ENCODE data around the gene TBC1D14. TPM values are rescaled to one million over a fixed set of nuclear protein-coding genes. Genes with fewer than 3 reads are reported as not detected.
"Not testable (repeated sequence)": the region's sequence is repeated elsewhere in the genome, so short reads cannot be mapped to it uniquely, and the experiment has no call there.

TBC1D14 gene
- total RNA-seq, 1 experiment from 2014 or later = 54.0 TPM

DNA sequence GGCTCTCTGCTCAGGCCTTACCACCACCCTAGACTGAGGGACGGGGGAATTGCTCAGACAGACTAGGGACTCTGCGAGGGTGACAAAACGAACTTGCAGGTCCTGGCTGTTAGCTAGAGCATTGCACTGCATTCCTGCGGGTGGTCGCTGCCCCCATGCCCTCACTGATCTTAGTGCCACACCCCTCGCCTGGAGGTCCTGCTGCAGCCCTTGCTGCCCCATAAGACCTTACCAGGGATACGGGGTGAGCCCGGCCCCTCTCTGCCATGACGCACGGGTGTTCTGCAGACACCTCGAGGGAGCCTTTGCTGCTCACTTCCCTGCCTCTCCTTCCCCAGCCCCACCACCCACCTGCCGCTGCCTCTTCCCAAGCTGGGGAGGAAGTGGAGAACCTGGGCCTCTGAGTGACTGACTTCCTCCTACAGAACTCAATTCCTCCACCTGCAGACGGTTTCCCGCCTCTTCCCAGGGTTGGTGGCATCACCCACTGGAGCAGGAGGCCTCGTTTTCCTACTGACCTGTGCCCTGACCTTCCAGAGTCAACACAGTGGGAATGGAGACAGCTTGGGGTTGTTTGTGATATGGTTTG is 19.8 kb upstream of the TBC1D14 start:
- Histone ChIP-seq H3K27me3 (replicated peaks; ENCODE audit: control insufficient read depth, insufficient read depth, low read length) (no peaks in the 10 kb centered on the region), H3K4me3 (ENCODE audit: low read depth, low read length) (no peak overlapping the region), H3K36me3 (ENCODE audit: control insufficient read depth, insufficient read depth, low read length) (no peaks in the 10 kb centered on the region; the same call in 1 of the 2 replicates), H3K9me3 (peaks cover 14% of the 10 kb centered on the region; the same call in 1 of the 2 replicates), H3K4me1 (peaks cover 29% of the 10 kb centered on the region)
- no TSS peak for BruUV-seq (replicated peaks)
- Mint-ChIP-seq H3K4me1 (ENCODE audit: low read depth, unreplicated experiment) (peaks cover 25% of the 10 kb centered on the region), H3K27ac (ENCODE audit: unreplicated experiment) (no peak overlapping the region), H3K27me3 (ENCODE audit: insufficient read depth, unreplicated experiment) (no peaks in the 10 kb centered on the region), H3K4me3 (ENCODE audit: unreplicated experiment) (no peak overlapping the region), H3K36me3 (ENCODE audit: insufficient read depth, unreplicated experiment) (peaks cover 60% of the 10 kb centered on the region), H3K9me3 (ENCODE audit: unreplicated experiment) (no peaks in the 10 kb centered on the region)
- no peak for DNase-seq
- POLR2A ChIA-PET = no interaction called here
- intact Hi-C loops (cut with micrococcal nuclease; ENCODE audit: unreplicated experiment) = loop anchor here (5.0 kb wide), 2 partner anchors 62 to 182 kb away; no protein-coding TSS in a partner anchor
- TF ChIP-seq, protein P1, sequence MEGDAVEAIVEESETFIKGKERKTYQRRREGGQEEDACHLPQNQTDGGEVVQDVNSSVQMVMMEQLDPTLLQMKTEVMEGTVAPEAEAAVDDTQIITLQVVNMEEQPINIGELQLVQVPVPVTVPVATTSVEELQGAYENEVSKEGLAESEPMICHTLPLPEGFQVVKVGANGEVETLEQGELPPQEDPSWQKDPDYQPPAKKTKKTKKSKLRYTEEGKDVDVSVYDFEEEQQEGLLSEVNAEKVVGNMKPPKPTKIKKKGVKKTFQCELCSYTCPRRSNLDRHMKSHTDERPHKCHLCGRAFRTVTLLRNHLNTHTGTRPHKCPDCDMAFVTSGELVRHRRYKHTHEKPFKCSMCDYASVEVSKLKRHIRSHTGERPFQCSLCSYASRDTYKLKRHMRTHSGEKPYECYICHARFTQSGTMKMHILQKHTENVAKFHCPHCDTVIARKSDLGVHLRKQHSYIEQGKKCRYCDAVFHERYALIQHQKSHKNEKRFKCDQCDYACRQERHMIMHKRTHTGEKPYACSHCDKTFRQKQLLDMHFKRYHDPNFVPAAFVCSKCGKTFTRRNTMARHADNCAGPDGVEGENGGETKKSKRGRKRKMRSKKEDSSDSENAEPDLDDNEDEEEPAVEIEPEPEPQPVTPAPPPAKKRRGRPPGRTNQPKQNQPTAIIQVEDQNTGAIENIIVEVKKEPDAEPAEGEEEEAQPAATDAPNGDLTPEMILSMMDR (IDR thresholded peaks at IDR 0.05; ENCODE audit: insufficient read depth in 1 of 2, low read depth in 1 of 2, low read length in 1 of 2, severe bottlenecking in 1 of 2, unreplicated experiment in 1 of 2) = no peak
- CTCF ChIA-PET = no interaction called here

DNA sequence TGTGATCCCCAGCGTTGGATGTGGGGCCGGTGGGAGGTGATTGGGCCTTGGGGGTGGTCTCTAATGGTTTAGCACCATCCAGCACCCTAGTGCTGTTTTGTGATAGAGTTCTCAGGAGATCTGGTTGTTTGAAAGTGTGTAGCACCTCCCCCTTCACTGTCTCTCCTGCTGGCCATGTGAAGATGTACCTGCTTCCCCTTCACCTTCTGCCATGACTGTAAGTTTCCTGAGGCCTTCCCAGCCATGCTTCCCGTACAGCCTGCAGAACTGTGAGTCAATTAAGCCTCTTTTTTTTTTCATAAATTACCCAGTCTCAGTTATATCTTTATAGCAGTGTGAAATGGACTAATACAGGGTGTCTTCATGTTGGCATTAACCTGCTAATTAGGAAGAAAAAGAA is 19.3 kb upstream of the TBC1D14 start:
- peaks cover 25% of the 10 kb centered on the region for H3K4me1 Mint-ChIP-seq (ENCODE audit: low read depth, unreplicated experiment)
- BruUV-seq (replicated peaks) = no TSS peak
- Histone ChIP-seq H3K4me1 (peaks cover 33% of the 10 kb centered on the region), H3K36me3 (ENCODE audit: control insufficient read depth, insufficient read depth, low read length) (no peaks in the 10 kb centered on the region; the same call in 1 of the 2 replicates), H3K4me3 (ENCODE audit: low read depth, low read length) (no peak overlapping the region), H3K27me3 (replicated peaks; ENCODE audit: control insufficient read depth, insufficient read depth, low read length) (no peaks in the 10 kb centered on the region), H3K9me3 (peaks cover 14% of the 10 kb centered on the region; the same call in 1 of the 2 replicates)
- DNase-seq = no peak
- no peak overlapping the region for H3K4me3 Mint-ChIP-seq (ENCODE audit: unreplicated experiment)
- TF ChIP-seq, protein P1 (IDR thresholded peaks at IDR 0.05; ENCODE audit: insufficient read depth in 1 of 2, low read depth in 1 of 2, low read length in 1 of 2, severe bottlenecking in 1 of 2, unreplicated experiment in 1 of 2) = no peak
- H3K9me3 Mint-ChIP-seq (ENCODE audit: unreplicated experiment) = no peaks in the 10 kb centered on the region
- intact Hi-C loops (cut with micrococcal nuclease; ENCODE audit: unreplicated experiment) = loop anchor here (5.0 kb wide), 2 partner anchors 62 to 182 kb away; no protein-coding TSS in a partner anchor
- CTCF ChIA-PET = no interaction called here
- H3K27ac Mint-ChIP-seq (ENCODE audit: unreplicated experiment) = no peak overlapping the region
- peaks cover 60% of the 10 kb centered on the region for H3K36me3 Mint-ChIP-seq (ENCODE audit: insufficient read depth, unreplicated experiment)
- POLR2A ChIA-PET = no interaction called here
- H3K27me3 Mint-ChIP-seq (ENCODE audit: insufficient read depth, unreplicated experiment) = no peaks in the 10 kb centered on the region

DNA sequence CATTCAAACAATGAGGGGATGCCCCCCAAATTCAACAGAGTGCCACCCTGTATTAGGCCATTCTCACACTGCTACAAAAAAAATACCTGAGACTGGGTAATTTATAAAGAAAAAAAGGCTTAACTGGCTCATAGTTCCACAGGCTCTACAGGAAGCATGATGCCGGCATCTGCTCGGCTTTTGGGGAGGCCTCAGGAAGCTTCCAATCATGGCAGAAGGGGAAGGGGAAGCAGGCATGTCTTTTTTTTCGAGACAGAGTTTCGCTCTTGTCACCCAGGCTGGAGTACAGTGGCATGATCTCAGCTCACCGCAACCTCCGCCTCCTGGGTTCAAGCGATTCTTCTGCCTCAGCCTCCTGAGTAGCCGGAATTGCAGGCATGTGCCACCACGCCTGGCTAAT is 18.7 kb upstream of the TBC1D14 start:
- H3K36me3 ChIP-seq (ENCODE audit: control insufficient read depth, insufficient read depth, low read length); H3K4me3 ChIP-seq (ENCODE audit: low read depth, low read length); H3K27me3 ChIP-seq (replicated peaks; ENCODE audit: control insufficient read depth, insufficient read depth, low read length); H3K4me3 Mint-ChIP-seq (ENCODE audit: unreplicated experiment); DNase-seq; H3K27me3 Mint-ChIP-seq (ENCODE audit: insufficient read depth, unreplicated experiment); POLR2A ChIA-PET; BruUV-seq (replicated peaks); H3K9me3 Mint-ChIP-seq (ENCODE audit: unreplicated experiment); CTCF ChIA-PET: not testable (repeated sequence)
- H3K4me1 Mint-ChIP-seq (ENCODE audit: low read depth, unreplicated experiment) = peaks cover 25% of the 10 kb centered on the region
- peak overlapping the region; percentile 89 for H3K27ac Mint-ChIP-seq (ENCODE audit: unreplicated experiment)
- peaks cover 55% of the 10 kb centered on the region for H3K36me3 Mint-ChIP-seq (ENCODE audit: insufficient read depth, unreplicated experiment)
- Histone ChIP-seq H3K9me3 (peaks cover 14% of the 10 kb centered on the region; the same call in 1 of the 2 replicates), H3K4me1 (peaks cover 33% of the 10 kb centered on the region)
- intact Hi-C loops (cut with micrococcal nuclease; ENCODE audit: unreplicated experiment) = loop anchor here (5.0 kb wide), 2 partner anchors 61 to 181 kb away; no protein-coding TSS in a partner anchor
